IPS-18a (cell line): ENCODE measurements around the gene CDC123.
"Not testable (repeated sequence)": the region's sequence is repeated elsewhere in the genome, so short reads cannot be mapped to it uniquely, and the experiment has no call there.

Experiments
- H3K27ac ChIP-seq: one replicate; pipeline ENCODE4 v1.5.1; 2013; ENCODE audit warnings: low read length
- H3K27me3 ChIP-seq: one replicate; pipeline ENCODE4 v1.6.1; 2013; ENCODE audit warnings: mild to moderate bottlenecking, low read length; ENCODE audit not compliant: control insufficient read depth, insufficient read depth
- H3K36me3 ChIP-seq: one replicate; pipeline ENCODE4 v1.6.1; 2013; ENCODE audit warnings: low read depth, low read length; ENCODE audit not compliant: control insufficient read depth
- H3K4me1 ChIP-seq: one replicate; pipeline ENCODE4 v1.6.1; 2013; ENCODE audit warnings: low read depth, low read length; ENCODE audit not compliant: control insufficient read depth
- H3K4me3 ChIP-seq: one replicate; pipeline ENCODE4 v1.5.1; 2013; ENCODE audit warnings: low read length
- H3K9ac ChIP-seq: one replicate; pipeline ENCODE4 v1.6.1; 2013; ENCODE audit warnings: mild to moderate bottlenecking, low read length, moderate library complexity
- H3K9me3 ChIP-seq: one replicate; pipeline ENCODE4 v1.6.1; 2013; ENCODE audit warnings: low read depth, low read length; ENCODE audit not compliant: control insufficient read depth

The CDC123 gene

DNA sequence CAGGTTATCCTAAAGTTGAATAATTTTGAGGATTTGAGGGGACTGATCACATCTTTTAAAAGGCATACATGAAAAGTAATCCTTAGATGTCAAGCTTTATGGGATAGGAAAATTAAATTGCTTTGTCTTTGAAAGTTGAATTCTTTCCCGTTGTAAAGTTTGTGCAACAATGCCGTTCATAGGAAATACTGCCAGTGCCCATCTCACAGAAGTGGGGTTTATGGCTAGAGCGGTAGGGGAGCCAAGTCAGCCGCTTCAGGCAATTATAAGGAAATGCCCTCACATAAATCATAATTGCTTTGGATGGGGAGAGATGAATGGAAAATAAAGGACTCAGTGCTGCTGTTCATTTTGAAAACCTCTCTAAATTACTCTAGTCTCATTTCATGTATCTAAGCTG is 18.1 kb downstream of the CDC123 start:
- Histone ChIP-seq H3K4me1 (no peaks in the 10 kb centered on the region), H3K9ac (no peak overlapping the region), H3K36me3 (peaks cover 66% of the 10 kb centered on the region), H3K27ac (no peak overlapping the region), H3K4me3 (no peak overlapping the region), H3K27me3 (no peaks in the 10 kb centered on the region), H3K9me3 (no peaks in the 10 kb centered on the region)

DNA sequence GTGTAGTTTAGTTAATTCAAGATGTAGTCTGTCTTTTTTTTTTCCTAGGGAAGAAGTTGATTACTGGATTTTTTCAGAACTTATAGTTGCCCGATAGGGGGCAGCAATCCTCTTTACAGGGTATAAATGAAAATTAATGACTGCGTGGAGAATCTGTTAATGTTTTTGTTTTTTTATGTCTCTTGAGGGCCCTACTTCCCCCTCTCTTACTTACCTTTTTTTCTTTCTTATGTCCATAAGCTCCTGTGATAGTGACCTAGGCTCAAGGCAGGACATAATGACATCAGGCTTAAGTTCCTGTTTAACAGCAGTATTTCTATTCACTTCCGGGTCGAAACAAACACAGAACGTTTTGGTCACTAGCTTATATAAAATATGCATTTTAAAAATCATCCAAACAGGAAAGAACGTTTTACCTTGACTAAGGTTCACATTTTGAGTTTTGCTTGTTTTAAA is 18.8 kb downstream of the CDC123 start:
- no peak overlapping the region for H3K9ac ChIP-seq
- no peak overlapping the region for H3K4me3 ChIP-seq
- no peaks in the 10 kb centered on the region for H3K9me3 ChIP-seq
- no peaks in the 10 kb centered on the region for H3K4me1 ChIP-seq
- no peaks in the 10 kb centered on the region for H3K27me3 ChIP-seq
- H3K27ac ChIP-seq: no peak overlapping the region
- H3K36me3 ChIP-seq: peaks cover 67% of the 10 kb centered on the region

DNA sequence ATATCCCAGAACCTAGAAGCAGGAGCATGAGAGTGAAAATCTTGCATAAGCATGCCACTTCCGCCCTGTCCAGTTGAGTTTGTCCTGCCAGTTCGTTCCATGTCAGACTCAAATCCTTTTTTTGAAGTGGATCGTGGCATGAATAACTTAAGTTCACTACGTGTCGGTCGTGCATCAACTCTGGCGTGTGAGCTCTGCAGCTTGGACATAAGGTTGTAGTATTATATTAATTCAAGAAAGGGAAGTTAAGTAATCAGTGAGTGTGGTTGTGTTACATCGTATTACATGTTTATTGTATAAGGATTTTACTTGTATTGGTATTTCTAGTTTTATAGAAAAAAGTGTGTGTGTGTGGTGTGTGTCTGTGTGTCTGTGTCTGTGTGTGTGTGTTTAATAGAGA is 23.0 kb downstream of the CDC123 start:
- Histone ChIP-seq H3K4me3 (no peak overlapping the region), H3K9me3 (no peaks in the 10 kb centered on the region), H3K27ac (no peak overlapping the region), H3K4me1 (no peaks in the 10 kb centered on the region), H3K36me3 (peaks cover 58% of the 10 kb centered on the region), H3K27me3 (no peaks in the 10 kb centered on the region), H3K9ac (no peak overlapping the region)

- Histone ChIP-seq H3K27me3 (no peaks in the 10 kb centered on the region), H3K4me3 (no peak overlapping the region), H3K4me1 (no peaks in the 10 kb centered on the region), H3K9me3 (no peaks in the 10 kb centered on the region), H3K27ac (no peak overlapping the region), H3K36me3 (peaks cover 58% of the 10 kb centered on the region), H3K9ac (no peak overlapping the region)
These were observed 25.6 kb downstream of the CDC123 start for GRCh38 chr10:12221323-12222298.

GRCh38 chr10:12225444-12225843 is 29.5 kb downstream of the CDC123 start:
- no peak overlapping the region for H3K4me3 ChIP-seq
- H3K4me1 ChIP-seq: no peaks in the 10 kb centered on the region
- H3K36me3 ChIP-seq: peaks cover 38% of the 10 kb centered on the region
- H3K9me3 ChIP-seq: no peaks in the 10 kb centered on the region
- H3K27ac ChIP-seq: no peak overlapping the region
- H3K27me3 ChIP-seq: no peaks in the 10 kb centered on the region
- no peak overlapping the region for H3K9ac ChIP-seq

GRCh38 chr10:12226438-12226837 is 30.4 kb downstream of the CDC123 start:
- H3K9me3 ChIP-seq, H3K4me1 ChIP-seq, H3K4me3 ChIP-seq, H3K9ac ChIP-seq, H3K27me3 ChIP-seq, H3K27ac ChIP-seq: not testable (repeated sequence)
- H3K36me3 ChIP-seq: peaks cover 37% of the 10 kb centered on the region

GRCh38 chr10:12228851-12229250 is 32.9 kb downstream of the CDC123 start:
- H3K27me3 ChIP-seq: no peaks in the 10 kb centered on the region
- no peak overlapping the region for H3K4me3 ChIP-seq
- H3K27ac ChIP-seq: no peak overlapping the region
- H3K9ac ChIP-seq: no peak overlapping the region
- no peaks in the 10 kb centered on the region for H3K4me1 ChIP-seq
- H3K9me3 ChIP-seq: no peaks in the 10 kb centered on the region
- H3K36me3 ChIP-seq: peaks cover 43% of the 10 kb centered on the region

DNA sequence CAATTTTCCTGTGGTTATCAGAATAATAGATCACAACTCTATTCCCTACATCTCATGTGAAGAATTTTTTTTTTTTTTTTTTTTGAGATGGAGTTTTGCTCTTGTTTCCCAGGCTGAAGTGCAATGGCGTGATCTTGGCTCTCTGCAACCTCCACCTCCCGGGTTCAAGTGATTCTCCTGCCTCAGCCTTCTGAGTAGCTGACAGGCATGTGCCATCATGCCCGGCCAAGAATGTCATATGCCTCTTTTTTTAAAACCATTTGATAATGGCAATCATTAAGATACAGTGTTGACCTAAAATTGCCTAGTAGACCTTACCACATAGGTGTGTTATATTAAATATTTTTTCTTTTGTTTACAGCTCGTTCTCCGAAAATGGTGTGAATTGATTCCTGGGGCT is 38.7 kb downstream of the CDC123 start:
- not testable (repeated sequence) for H3K9me3 ChIP-seq, H3K4me1 ChIP-seq, H3K27me3 ChIP-seq, H3K27ac ChIP-seq, H3K9ac ChIP-seq, H3K4me3 ChIP-seq
- peaks cover 70% of the 10 kb centered on the region for H3K36me3 ChIP-seq

DNA sequence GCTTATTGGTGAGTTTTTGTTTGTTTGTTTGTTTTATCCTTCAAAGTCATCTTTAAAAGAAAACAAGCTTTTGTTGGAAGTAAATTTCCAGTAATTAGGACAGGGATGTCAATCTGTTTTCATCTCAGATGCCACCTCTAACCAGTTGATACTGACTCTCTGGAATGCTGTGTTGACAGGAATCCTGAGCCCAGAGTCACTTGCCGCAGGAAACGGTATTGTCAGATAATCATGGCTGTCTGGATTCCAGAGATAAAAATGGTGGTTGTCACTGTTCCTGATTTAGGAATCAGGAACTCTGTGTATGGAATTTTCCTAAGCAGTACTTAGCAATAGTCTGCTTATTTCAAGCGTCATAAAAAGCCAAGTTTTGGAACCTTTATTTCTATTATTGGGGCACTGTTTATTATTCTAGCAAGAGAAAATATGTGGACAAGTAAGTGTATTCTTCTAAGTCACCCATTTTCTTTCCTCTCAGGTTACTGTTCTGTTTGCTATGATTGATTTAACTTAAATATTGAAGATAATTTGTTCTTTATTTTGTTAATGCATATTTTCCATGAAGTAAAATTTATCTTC is 39.2 kb downstream of the CDC123 start:
- no peak overlapping the region for H3K27ac ChIP-seq
- H3K27me3 ChIP-seq: no peaks in the 10 kb centered on the region
- H3K4me3 ChIP-seq: no peak overlapping the region
- peaks cover 69% of the 10 kb centered on the region for H3K36me3 ChIP-seq
- no peaks in the 10 kb centered on the region for H3K4me1 ChIP-seq
- H3K9ac ChIP-seq: no peak overlapping the region
- no peaks in the 10 kb centered on the region for H3K9me3 ChIP-seq

DNA sequence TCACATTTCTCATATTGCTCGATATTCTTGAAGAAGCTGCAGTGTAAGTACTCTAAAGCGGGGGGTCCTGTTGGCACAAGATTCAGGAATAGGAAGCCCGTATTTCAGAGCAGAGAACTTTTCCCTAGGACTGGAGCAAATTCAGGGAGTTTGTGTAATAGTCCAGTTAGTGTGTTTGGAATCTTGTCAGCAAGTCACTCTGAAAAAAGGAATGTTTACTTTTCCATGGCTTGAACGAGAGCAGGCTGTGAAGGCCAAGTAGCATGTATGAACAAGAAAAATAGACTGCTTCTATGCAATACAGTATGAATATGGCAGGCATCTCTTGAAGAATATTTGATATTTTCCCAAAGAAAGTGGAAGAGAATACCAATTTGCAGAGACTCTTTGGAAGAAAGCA is 39.8 kb downstream of the CDC123 start:
- no peaks in the 10 kb centered on the region for H3K27me3 ChIP-seq
- no peak overlapping the region for H3K27ac ChIP-seq
- H3K4me3 ChIP-seq: no peak overlapping the region
- no peaks in the 10 kb centered on the region for H3K4me1 ChIP-seq
- H3K36me3 ChIP-seq: peaks cover 70% of the 10 kb centered on the region
- H3K9me3 ChIP-seq: no peaks in the 10 kb centered on the region
- no peak overlapping the region for H3K9ac ChIP-seq

DNA sequence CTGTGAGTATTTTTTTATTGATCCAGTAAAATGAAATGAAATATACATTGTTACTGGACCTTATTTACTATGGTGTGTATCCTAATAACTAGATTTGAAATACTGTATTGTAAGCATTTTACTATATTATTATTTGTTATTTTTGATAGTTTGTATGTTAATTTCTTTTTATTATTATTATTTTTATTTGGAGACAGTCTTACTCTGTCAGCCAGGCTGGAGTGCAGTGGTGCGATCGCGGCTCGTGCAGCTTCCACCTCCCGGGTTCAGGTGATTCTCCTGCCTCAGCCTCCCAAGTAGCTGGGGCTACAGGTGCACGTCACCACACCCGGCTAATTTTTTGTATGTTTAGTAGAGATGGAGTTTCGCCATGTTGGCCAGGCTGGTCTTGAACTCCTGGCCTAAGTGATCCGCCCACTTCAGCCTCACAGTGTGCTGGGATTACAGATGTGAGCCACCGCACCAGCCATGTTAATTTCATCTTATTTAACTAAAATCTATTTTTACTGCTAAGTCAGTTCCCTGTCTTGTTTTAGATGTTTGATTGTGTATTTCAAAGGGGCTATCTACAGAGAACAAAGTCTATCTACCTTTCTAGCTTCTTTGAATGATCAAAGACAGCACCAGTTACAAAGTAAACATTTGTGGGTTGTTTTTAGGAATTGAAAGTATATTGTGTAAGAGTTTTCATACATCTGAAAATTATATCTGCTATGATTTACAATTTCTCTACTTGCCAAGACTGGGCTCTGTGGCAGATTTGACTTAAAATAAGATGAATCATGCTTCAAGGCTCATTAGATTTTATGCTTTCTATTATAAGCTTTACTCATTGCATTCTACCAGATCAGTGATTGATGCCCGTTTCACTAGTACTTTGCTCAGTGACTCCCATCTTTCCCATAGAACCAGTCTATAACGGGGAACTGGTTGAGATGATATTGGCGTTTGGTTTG is 41.6 kb downstream of the CDC123 start:
- no peaks in the 10 kb centered on the region for H3K9me3 ChIP-seq
- no peaks in the 10 kb centered on the region for H3K27me3 ChIP-seq
- H3K36me3 ChIP-seq: peaks cover 65% of the 10 kb centered on the region
- no peak overlapping the region for H3K4me3 ChIP-seq
- no peak overlapping the region for H3K9ac ChIP-seq
- no peak overlapping the region for H3K27ac ChIP-seq
- H3K4me1 ChIP-seq: no peaks in the 10 kb centered on the region
